MCF 10A (cell line): ENCODE measurements around the gene PGLYRP3. TPM values are rescaled to one million over a fixed set of nuclear protein-coding genes. Genes with fewer than 3 reads are reported as not detected.

Experiments
- BruUV-seq: library from RNA; stranded (reverse); fragments of 400-500 nt; replicated peaks from 2 replicates; lab custom pipeline; 2021; lab: Mats Ljungman, UMichigan
- CTCF ChIA-PET: fragments of 300-600 bp; sonication (Branson Sonifier 250); formaldehyde crosslinking; extraction: SDS; loops from one replicate; lab custom pipeline; 2021; ENCODE audit warnings: antibody characterized with exemption, inconsistent platforms; lab: Yijun Ruan, JAX
- POLR2A ChIA-PET: fragments of 300-600, 350-650 bp; sonication (Branson Sonifier 250); formaldehyde crosslinking; extraction: SDS; loops from one replicate; lab custom pipeline; 2020; ENCODE audit warnings: antibody characterized with exemption, inconsistent platforms; lab: Yijun Ruan, JAX
- DNase-seq: peaks from one replicate; pipeline ENCODE4 v3.0.0-alpha.2; 2018; ENCODE audit not compliant: unreplicated experiment
- H3K27ac Mint-ChIP-seq: one replicate; pipeline ENCODE4 v1.8.0; 2022; ENCODE audit warnings: mild to moderate bottlenecking, low read depth, mixed read lengths; ENCODE audit not compliant: unreplicated experiment
- H3K27me3 Mint-ChIP-seq: one replicate; pipeline ENCODE4 v1.8.0; 2022; ENCODE audit warnings: mixed read lengths; ENCODE audit not compliant: insufficient read depth, unreplicated experiment
- H3K36me3 Mint-ChIP-seq: one replicate; pipeline ENCODE4 v1.8.0; 2022; ENCODE audit warnings: mild to moderate bottlenecking, moderate library complexity, mixed read lengths; ENCODE audit not compliant: insufficient read depth, unreplicated experiment
- H3K4me1 Mint-ChIP-seq: one replicate; pipeline ENCODE4 v1.8.0; 2022; ENCODE audit warnings: mixed read lengths; ENCODE audit not compliant: insufficient read depth, unreplicated experiment
- H3K4me3 Mint-ChIP-seq: one replicate; pipeline ENCODE4 v1.8.0; 2022; ENCODE audit warnings: mild to moderate bottlenecking, moderate library complexity, mixed read lengths; ENCODE audit not compliant: unreplicated experiment
- H3K9me3 Mint-ChIP-seq: one replicate; pipeline ENCODE4 v1.8.0; 2022; ENCODE audit warnings: mixed read lengths; ENCODE audit not compliant: unreplicated experiment
- CTCF ChIP-seq: fragments of 200-600 bp; IDR thresholded peaks from one replicate; pipeline ENCODE4 v1.8.0; 2022; ENCODE audit warnings: antibody characterized with exemption, mild to moderate bottlenecking; ENCODE audit not compliant: unreplicated experiment
- intact Hi-C: fragments of 100-400 bp; cut with micrococcal nuclease; formaldehyde crosslinking; loops from 2 replicates; pipeline ENCODE4 v1.14.1; 2022
- total RNA-seq: library from RNA; stranded (reverse); gene quantifications from 2 replicates; pipeline ENCODE4 v1.2.3, GENCODE V29; 2022

PGLYRP3 gene
- total RNA-seq, 1 experiment from 2014 or later, result not detected

- Mint-ChIP-seq H3K27ac (no peak overlapping the region), H3K4me3 (no peak overlapping the region), H3K36me3 (no peaks in the 10 kb centered on the region), H3K9me3 (no peaks in the 10 kb centered on the region), H3K4me1 (no peaks in the 10 kb centered on the region), H3K27me3 (peaks cover 29% of the 10 kb centered on the region)
- BruUV-seq, result no TSS peak
- TF ChIP-seq CTCF, result no peak
- intact Hi-C loops, result no loop called here
- CTCF ChIA-PET, result interaction anchor here (0.6 to 1.1 kb wide), 2 partner anchors 65 to 639 kb away, joined by 3 read pairs; no protein-coding TSS in a partner anchor
- POLR2A ChIA-PET, result no interaction called here
- DNase-seq, result no peak
Observed at GRCh38 chr1:153293851-153294250, 18.9 kb downstream of the PGLYRP3 start.

GRCh38 chr1:153293480-153293775 lies 19.3 kb downstream of the PGLYRP3 start:
- no TSS peak for BruUV-seq
- intact Hi-C loops, result no loop called here
- no peaks in the 10 kb centered on the region for H3K4me1 Mint-ChIP-seq
- no peak overlapping the region for H3K4me3 Mint-ChIP-seq
- TF ChIP-seq CTCF, result no peak
- ChIA-PET POLR2A (interaction anchor here (0.9 kb wide), 1 partner anchor 32 kb away, joined by 3 read pairs; no protein-coding TSS in a partner anchor), CTCF (interaction anchor here (1.1 kb wide), 1 partner anchor 65 kb away, joined by 3 read pairs; no protein-coding TSS in a partner anchor)
- DNase-seq, result no peak
- H3K36me3 Mint-ChIP-seq, result no peaks in the 10 kb centered on the region
- H3K27ac Mint-ChIP-seq, result no peak overlapping the region
- H3K9me3 Mint-ChIP-seq, result no peaks in the 10 kb centered on the region
- H3K27me3 Mint-ChIP-seq, result peaks cover 29% of the 10 kb centered on the region

GRCh38 chr1:153292740-153293479 lies 19.8 kb downstream of the PGLYRP3 start:
- BruUV-seq, result no TSS peak
- POLR2A ChIA-PET, result interaction anchor here (0.9 kb wide), 1 partner anchor 32 kb away, joined by 3 read pairs; no protein-coding TSS in a partner anchor

More at GRCh38 chr1:153292740-153293479, 19.8 kb downstream of the PGLYRP3 start:
- intact Hi-C loops, result no loop called here
- Mint-ChIP-seq H3K27me3 (peaks cover 29% of the 10 kb centered on the region), H3K9me3 (no peaks in the 10 kb centered on the region), H3K36me3 (no peaks in the 10 kb centered on the region), H3K27ac (no peak overlapping the region), H3K4me3 (no peak overlapping the region), H3K4me1 (no peaks in the 10 kb centered on the region)
- no peak for DNase-seq
- CTCF ChIA-PET, result interaction anchor here (1.1 kb wide), 1 partner anchor 64 kb away, joined by 3 read pairs; no protein-coding TSS in a partner anchor
- TF ChIP-seq CTCF, result no peak
